Peyer's patch (tissue), 4 donors: ENCODE data around the gene PINK1. TPM values are rescaled to one million over a fixed set of nuclear protein-coding genes. Genes with fewer than 3 reads are reported as not detected.

ENCODE experiments used
- DNase-seq, 3 donors: peaks; one replicate each; pipeline ENCODE4 v3.0.0-alpha.2; 2017 to 2019
- H3K27ac ChIP-seq, 4 donors: fragments of 200-600 bp; sonication (generic); one replicate each; pipeline ENCODE4 v1.5.1; 2016 to 2019
- H3K27me3 ChIP-seq, 2 donors: fragments of 200-600 bp; sonication (generic); one replicate each; pipeline ENCODE4 v1.5.1; 2019
- H3K36me3 ChIP-seq, 3 donors: fragments of 200-600 bp; sonication (generic); one replicate each; pipeline ENCODE4 v1.5.1; 2016 to 2019
- H3K4me1 ChIP-seq, 4 donors: fragments of 200-600 bp; sonication (generic); one replicate each; pipeline ENCODE4 v1.5.1; 2016 to 2019
- H3K4me3 ChIP-seq, 4 donors: fragments of 200-600 bp; sonication (generic); 1 replicate in 3 of 4; 2 replicates in 1 of 4; pipeline ENCODE4 v1.5.1; 2016 to 2019; ENCODE audit warnings: mild to moderate bottlenecking in 1 of 4
- H3K9me3 ChIP-seq, 4 donors: fragments of 200-600 bp; sonication (generic); one replicate each; pipeline ENCODE4 v1.5.1; 2016 to 2019; ENCODE audit warnings: mild to moderate bottlenecking in 1 of 4
- CTCF ChIP-seq, 6 experiments: fragments of 450-650 bp in 4 of 6; fragments of 200-600 bp in 2 of 6; sonication (generic) in 1 of 6; IDR thresholded peaks; one replicate each; pipeline ENCODE4 v1.5.1; 2017 to 2019; ENCODE audit warnings: antibody characterized with exemption in 6 of 6, mild to moderate bottlenecking in 3 of 6, moderate library complexity in 1 of 6
- POLR2A ChIP-seq, 2 donors: fragments of 450-650 bp; IDR thresholded peaks; one replicate each; pipeline ENCODE4 v1.5.1; 2017; ENCODE audit warnings: antibody characterized with exemption in 2 of 2, mild to moderate bottlenecking in 2 of 2, moderate library complexity in 2 of 2
- total RNA-seq, 4 donors: library from RNA; depleted of rRNA; stranded (reverse); fragments of >200 nt; gene quantifications; one replicate each; pipeline ENCODE4 v1.1.0, GENCODE V29; 2016

The PINK1 gene
- total RNA-seq, 4 donors from 2014 or later, result 71.8 to 96.1 (median 89.4) TPM

GRCh38 chr1:20660847-20661206 lies 27.6 kb downstream of the PINK1 start:
- TF ChIP-seq CTCF (IDR thresholded peaks at IDR 0.05), result no peak
- no peak for TF ChIP-seq POLR2A (IDR thresholded peaks at IDR 0.05)
- H3K36me3 ChIP-seq, result peaks cover 0 to 27% (median 0%) of the 10 kb centered on the region in 3 donors
- no peak for DNase-seq
- peak overlapping the region; percentile 59 to 98 (median 89) for H3K4me3 ChIP-seq
- H3K9me3 ChIP-seq, result no peaks in the 10 kb centered on the region
- peaks cover 0 to 17% (median 0%) of the 10 kb centered on the region in 4 donors for H3K4me1 ChIP-seq
- peak overlapping the region; percentile 61 to 86 (median 64) for H3K27ac ChIP-seq
- no peaks in the 10 kb centered on the region for H3K27me3 ChIP-seq

DNA sequence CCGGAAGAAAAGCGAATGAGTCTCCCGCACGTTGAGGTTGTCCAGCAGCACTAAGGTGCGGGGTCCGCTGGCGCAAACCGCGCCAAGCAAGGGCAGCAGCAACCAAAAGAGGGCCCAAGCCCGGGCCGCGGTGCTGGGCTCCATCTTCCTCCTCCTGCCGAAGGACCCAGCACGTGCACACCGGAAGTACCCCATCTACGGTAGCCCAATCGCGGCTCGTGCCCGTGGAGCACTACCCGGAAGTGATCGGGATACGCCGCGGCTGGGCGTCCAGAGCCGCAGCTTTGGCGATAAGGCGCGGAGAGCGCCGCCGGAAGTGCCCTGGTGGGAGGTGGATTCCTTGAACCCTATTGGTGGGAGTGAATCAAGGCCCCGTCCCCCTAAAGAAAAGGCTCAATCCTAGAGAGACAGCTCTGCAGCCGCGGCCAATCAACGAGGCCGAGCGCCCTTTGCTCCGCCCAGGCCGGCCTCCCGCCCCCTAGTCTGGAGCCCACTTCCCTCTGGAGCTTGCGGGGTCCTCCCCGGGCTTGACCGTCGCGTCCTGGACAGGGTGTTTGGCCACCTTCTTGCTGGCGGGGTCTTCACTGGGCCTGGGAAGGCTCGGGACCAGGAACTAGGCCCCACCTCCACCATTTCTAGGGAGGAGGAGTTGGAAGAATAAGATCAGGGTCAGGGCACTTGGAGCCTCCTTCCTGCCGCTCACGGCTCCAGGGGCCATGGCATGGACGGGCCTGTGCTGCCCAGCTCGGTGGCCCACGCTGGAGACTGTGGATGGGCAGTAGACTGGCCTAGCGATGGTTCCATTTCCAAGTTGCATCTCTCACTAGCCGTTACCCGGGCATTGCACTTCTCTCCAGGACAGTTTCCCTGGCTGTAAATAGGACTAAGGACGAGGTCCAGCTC lies 28.2 kb downstream of the PINK1 start, which contains the start of gene DDOST:
Gene DDOST (minus strand): TSS at position 163 of the 903 bp plus-strand sequence. CDS start 19 bp downstream, at position 144.
- H3K36me3 ChIP-seq, result peaks cover 0 to 21% (median 0%) of the 10 kb centered on the region in 3 donors
- no peaks in the 10 kb centered on the region for H3K27me3 ChIP-seq
- peak within 1 kb of the TSS; percentile 59 to 98 (median 89) for H3K4me3 ChIP-seq
- TF ChIP-seq CTCF (IDR thresholded peaks at IDR 0.05) (peak in 5 of 6 experiments; percentile 34 to 65 (median 58)), POLR2A (IDR thresholded peaks at IDR 0.05) (peak; percentile 9 to 28)
- H3K9me3 ChIP-seq, result no peaks in the 10 kb centered on the region
- H3K4me1 ChIP-seq, result peaks cover 0 to 17% (median 0%) of the 10 kb centered on the region in 4 donors
- peak within 1 kb of the TSS; percentile 62 to 86 (median 64) for H3K27ac ChIP-seq
- DNase-seq, result peak; percentile 94 to 98 (median 96)

- H3K36me3 ChIP-seq, result peaks cover 0 to 15% (median 0%) of the 10 kb centered on the region in 3 donors
- no peaks in the 10 kb centered on the region for H3K27me3 ChIP-seq
- DNase-seq, result no peak
- peak overlapping the region; percentile 62 to 86 (median 64) for H3K27ac ChIP-seq
- H3K4me1 ChIP-seq, result peaks cover 0 to 17% (median 0%) of the 10 kb centered on the region in 4 donors
- H3K9me3 ChIP-seq, result no peaks in the 10 kb centered on the region
- peak overlapping the region; percentile 59 to 98 (median 89) for H3K4me3 ChIP-seq
- TF ChIP-seq POLR2A (IDR thresholded peaks at IDR 0.05) (no peak), CTCF (IDR thresholded peaks at IDR 0.05) (no peak)
These were observed 28.8 kb downstream of the PINK1 start for GRCh38 chr1:20662110-20662475.

- Histone ChIP-seq H3K36me3 (peaks cover 0 to 2% (median 0%) of the 10 kb centered on the region in 3 donors), H3K27ac (no peak overlapping the region), H3K4me1 (peaks cover 0 to 17% (median 0%) of the 10 kb centered on the region in 4 donors), H3K4me3 (no peak overlapping the region), H3K27me3 (no peaks in the 10 kb centered on the region), H3K9me3 (no peaks in the 10 kb centered on the region)
- TF ChIP-seq POLR2A (IDR thresholded peaks at IDR 0.05) (no peak), CTCF (IDR thresholded peaks at IDR 0.05) (no peak)
- DNase-seq, result no peak
These were observed 30.1 kb downstream of the PINK1 start for GRCh38 chr1:20663365-20663764.

DNA sequence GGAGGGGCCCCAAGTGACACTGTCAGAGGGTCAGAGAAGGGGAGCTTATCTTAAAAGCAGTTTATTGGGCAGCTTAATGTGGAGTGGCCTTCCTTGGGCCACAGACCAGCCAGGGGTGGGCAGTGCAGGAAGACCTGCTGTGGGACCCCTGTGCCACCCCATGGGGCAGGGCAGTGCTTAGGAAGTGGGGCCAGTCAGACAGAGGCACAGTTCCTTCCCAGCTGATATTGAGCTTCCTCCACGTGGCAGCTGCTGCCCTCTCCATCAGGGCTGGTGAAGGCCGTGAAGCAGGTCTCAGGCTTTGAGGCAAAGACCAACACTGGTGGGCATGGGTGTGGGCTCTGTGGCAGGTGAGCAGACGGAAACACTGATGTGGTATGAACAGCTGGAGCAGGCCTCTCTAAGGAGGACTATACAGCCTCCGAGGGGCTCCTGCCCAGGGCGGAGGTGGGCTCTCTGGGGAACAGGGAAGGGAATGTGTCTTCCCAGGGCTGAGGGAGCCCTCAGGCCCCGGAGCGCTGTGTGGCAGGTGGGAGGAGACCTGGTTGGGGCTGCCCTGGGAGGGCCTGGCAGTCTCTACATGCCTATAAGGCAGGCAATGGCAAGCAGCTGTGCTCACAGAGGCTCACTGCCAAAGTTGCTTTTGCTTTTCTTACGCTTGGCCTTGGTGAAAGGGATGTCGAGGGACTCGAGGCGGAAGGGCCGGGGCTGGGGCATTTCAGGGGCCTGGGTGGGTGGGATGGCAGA lies 30.9 kb downstream of the PINK1 start:
- no peak for DNase-seq
- no peaks in the 10 kb centered on the region for H3K9me3 ChIP-seq
- H3K4me1 ChIP-seq, result peaks cover 0 to 17% (median 0%) of the 10 kb centered on the region in 4 donors
- H3K36me3 ChIP-seq, result no peaks in the 10 kb centered on the region
- H3K27ac ChIP-seq, result no peak overlapping the region
- H3K27me3 ChIP-seq, result no peaks in the 10 kb centered on the region
- no peak overlapping the region for H3K4me3 ChIP-seq
- no peak for TF ChIP-seq POLR2A (IDR thresholded peaks at IDR 0.05)
- TF ChIP-seq CTCF (IDR thresholded peaks at IDR 0.05), result no peak
